ENCODE measurements around the gene KCNK7.

Gene KCNK7

DNA sequence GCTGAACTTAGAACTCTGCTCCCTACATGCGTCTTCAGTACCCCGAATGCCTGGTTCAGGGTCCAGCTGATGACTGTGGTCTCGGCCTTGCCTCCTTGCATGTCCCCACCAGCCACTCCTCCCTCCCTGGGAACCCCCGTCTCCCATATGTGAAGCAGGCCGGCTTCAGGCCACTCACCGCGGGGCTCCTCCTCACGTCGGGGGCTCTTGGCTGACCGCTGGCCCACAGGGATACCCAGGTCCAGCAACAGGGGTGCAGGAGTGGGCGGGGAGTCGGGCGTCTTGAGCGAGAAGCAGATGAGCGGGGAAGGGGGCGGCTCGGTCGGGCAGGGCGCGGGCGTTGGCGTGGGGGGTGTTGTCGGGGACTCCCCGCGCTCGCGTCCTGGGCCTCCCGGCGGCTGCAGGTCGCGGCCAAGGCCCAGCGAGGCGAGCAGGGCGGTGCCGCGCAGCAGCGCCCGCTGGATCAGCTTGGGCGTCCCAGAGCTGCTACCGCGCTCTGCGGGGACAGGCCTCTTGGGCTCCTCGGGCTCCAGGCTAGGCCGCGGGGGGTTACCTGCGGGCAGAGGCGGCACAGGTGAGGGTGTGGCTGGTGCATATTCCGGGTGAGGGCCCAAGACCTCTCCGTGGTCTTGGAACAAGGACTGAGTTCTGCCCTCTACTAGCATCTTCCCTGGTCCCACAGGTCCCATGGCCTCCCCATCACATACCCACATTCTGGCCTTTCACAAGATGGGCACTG is 3.8 kb upstream of the KCNK7 start:
- H3K9me3 ChIP-seq (ENCODE audit: control insufficient read depth in 1 of 2, low read length in 2 of 2), result no peaks in the 10 kb centered on the region
- no peak overlapping the region for H3K4me3 ChIP-seq (ENCODE audit: low read depth in 1 of 2, low read length in 2 of 2)
- peaks cover 9 to 11% of the 10 kb centered on the region in 2 donors for H3K4me1 ChIP-seq (ENCODE audit: control insufficient read depth in 1 of 2, insufficient read depth in 2 of 2, low read length in 2 of 2)
- H3K27me3 ChIP-seq (ENCODE audit: control insufficient read depth in 1 of 2, insufficient read depth in 2 of 2, low read length in 2 of 2), result no peaks in the 10 kb centered on the region
- H3K27ac ChIP-seq (ENCODE audit: low read depth, low read length), result no peak overlapping the region
- H3K9ac ChIP-seq (ENCODE audit: low read depth in 1 of 2, low read length in 2 of 2), result no peak overlapping the region
- H3K36me3 ChIP-seq (ENCODE audit: control insufficient read depth in 1 of 2, insufficient read depth in 2 of 2, low read length in 2 of 2), result peaks cover 24 to 42% of the 10 kb centered on the region in 2 donors

DNA sequence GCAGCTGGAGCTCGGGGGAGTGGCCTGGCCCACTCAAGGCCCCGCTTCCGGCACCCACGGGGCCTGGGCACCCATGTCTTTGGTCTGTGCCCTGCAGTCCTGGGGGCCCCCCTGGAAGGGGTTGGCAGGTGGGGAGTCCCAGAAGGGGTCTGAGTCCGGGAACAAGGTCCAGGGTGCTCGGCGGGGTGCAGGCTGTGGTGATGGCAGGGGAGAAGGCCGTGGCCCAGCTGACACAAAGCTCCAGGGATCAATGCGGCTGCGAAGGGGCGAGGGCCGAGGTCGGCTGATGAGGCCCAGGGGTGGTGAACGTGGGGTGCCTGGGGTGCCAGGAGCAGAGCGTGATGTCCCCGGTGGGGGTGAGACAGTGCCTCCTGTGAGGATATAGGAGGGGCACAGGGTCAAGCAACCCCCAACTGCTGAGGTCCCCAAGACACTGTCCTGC is 2.7 kb upstream of the KCNK7 start:
- peaks cover 24 to 34% of the 10 kb centered on the region in 2 donors for H3K36me3 ChIP-seq (ENCODE audit: control insufficient read depth in 1 of 2, insufficient read depth in 2 of 2, low read length in 2 of 2)

GRCh38 chr11:65596520-65596919 is 920 bp upstream of the KCNK7 start:
- Histone ChIP-seq H3K27ac (ENCODE audit: low read depth, low read length) (no peak overlapping the region), H3K4me3 (ENCODE audit: low read depth in 1 of 2, low read length in 2 of 2) (no peak overlapping the region), H3K4me1 (ENCODE audit: control insufficient read depth in 1 of 2, insufficient read depth in 2 of 2, low read length in 2 of 2) (peaks cover 11 to 12% of the 10 kb centered on the region in 2 donors), H3K9me3 (ENCODE audit: control insufficient read depth in 1 of 2, low read length in 2 of 2) (no peaks in the 10 kb centered on the region), H3K36me3 (ENCODE audit: control insufficient read depth in 1 of 2, insufficient read depth in 2 of 2, low read length in 2 of 2) (peaks cover 24 to 32% of the 10 kb centered on the region in 2 donors), H3K9ac (ENCODE audit: low read depth in 1 of 2, low read length in 2 of 2) (no peak overlapping the region), H3K27me3 (ENCODE audit: control insufficient read depth in 1 of 2, insufficient read depth in 2 of 2, low read length in 2 of 2) (no peaks in the 10 kb centered on the region)

More for the DNA sequence above, 2.7 kb upstream of the KCNK7 start:
- Histone ChIP-seq H3K9ac (ENCODE audit: low read depth in 1 of 2, low read length in 2 of 2) (no peak overlapping the region), H3K9me3 (ENCODE audit: control insufficient read depth in 1 of 2, low read length in 2 of 2) (no peaks in the 10 kb centered on the region), H3K4me1 (ENCODE audit: control insufficient read depth in 1 of 2, insufficient read depth in 2 of 2, low read length in 2 of 2) (peaks cover 9 to 11% of the 10 kb centered on the region in 2 donors), H3K27me3 (ENCODE audit: control insufficient read depth in 1 of 2, insufficient read depth in 2 of 2, low read length in 2 of 2) (no peaks in the 10 kb centered on the region), H3K4me3 (ENCODE audit: low read depth in 1 of 2, low read length in 2 of 2) (no peak overlapping the region), H3K27ac (ENCODE audit: low read depth, low read length) (no peak overlapping the region)

DNA sequence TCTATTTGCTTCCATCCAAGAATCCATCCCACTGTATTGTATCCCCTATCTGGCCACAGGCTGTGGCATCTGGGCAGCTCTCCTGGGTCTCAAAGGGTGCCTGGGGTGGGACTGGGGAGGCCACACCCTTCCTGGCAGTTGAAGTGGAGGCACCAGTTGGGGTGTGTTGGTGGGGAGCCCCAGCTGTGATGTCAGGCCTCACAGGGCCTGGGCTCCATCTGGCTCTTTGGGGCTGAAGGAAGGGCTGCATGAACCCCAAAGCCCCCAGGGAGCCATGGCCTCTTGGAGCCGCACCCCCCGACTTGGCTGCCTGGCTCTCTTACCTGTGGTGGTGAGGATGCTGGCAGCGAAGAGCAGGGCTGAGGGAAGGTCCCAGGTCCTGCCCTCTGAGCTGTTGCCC is 469 bp downstream of the KCNK7 start:
- H3K27me3 ChIP-seq (ENCODE audit: control insufficient read depth in 1 of 2, insufficient read depth in 2 of 2, low read length in 2 of 2), result no peaks in the 10 kb centered on the region
- H3K36me3 ChIP-seq (ENCODE audit: control insufficient read depth in 1 of 2, insufficient read depth in 2 of 2, low read length in 2 of 2), result peaks cover 19 to 35% of the 10 kb centered on the region in 2 donors
- H3K27ac ChIP-seq (ENCODE audit: low read depth, low read length), result no peak overlapping the region
- H3K4me3 ChIP-seq (ENCODE audit: low read depth in 1 of 2, low read length in 2 of 2), result no peak overlapping the region
- H3K4me1 ChIP-seq (ENCODE audit: control insufficient read depth in 1 of 2, insufficient read depth in 2 of 2, low read length in 2 of 2), result peaks cover 11 to 13% of the 10 kb centered on the region in 2 donors
- H3K9ac ChIP-seq (ENCODE audit: low read depth in 1 of 2, low read length in 2 of 2), result no peak overlapping the region
- no peaks in the 10 kb centered on the region for H3K9me3 ChIP-seq (ENCODE audit: control insufficient read depth in 1 of 2, low read length in 2 of 2)

- H3K27ac ChIP-seq (ENCODE audit: low read depth, low read length), result no peak overlapping the region
- H3K4me1 ChIP-seq (ENCODE audit: control insufficient read depth in 1 of 2, insufficient read depth in 2 of 2, low read length in 2 of 2), result peaks cover 11 to 20% of the 10 kb centered on the region in 2 donors
- no peak overlapping the region for H3K9ac ChIP-seq (ENCODE audit: low read depth in 1 of 2, low read length in 2 of 2)
- no peaks in the 10 kb centered on the region for H3K27me3 ChIP-seq (ENCODE audit: control insufficient read depth in 1 of 2, insufficient read depth in 2 of 2, low read length in 2 of 2)
- H3K9me3 ChIP-seq (ENCODE audit: control insufficient read depth in 1 of 2, low read length in 2 of 2), result no peaks in the 10 kb centered on the region
- no peak overlapping the region for H3K4me3 ChIP-seq (ENCODE audit: low read depth in 1 of 2, low read length in 2 of 2)
- peaks cover 19 to 30% of the 10 kb centered on the region in 2 donors for H3K36me3 ChIP-seq (ENCODE audit: control insufficient read depth in 1 of 2, insufficient read depth in 2 of 2, low read length in 2 of 2)
Observed at GRCh38 chr11:65593518-65594414, 1.8 kb downstream of the KCNK7 start.

DNA sequence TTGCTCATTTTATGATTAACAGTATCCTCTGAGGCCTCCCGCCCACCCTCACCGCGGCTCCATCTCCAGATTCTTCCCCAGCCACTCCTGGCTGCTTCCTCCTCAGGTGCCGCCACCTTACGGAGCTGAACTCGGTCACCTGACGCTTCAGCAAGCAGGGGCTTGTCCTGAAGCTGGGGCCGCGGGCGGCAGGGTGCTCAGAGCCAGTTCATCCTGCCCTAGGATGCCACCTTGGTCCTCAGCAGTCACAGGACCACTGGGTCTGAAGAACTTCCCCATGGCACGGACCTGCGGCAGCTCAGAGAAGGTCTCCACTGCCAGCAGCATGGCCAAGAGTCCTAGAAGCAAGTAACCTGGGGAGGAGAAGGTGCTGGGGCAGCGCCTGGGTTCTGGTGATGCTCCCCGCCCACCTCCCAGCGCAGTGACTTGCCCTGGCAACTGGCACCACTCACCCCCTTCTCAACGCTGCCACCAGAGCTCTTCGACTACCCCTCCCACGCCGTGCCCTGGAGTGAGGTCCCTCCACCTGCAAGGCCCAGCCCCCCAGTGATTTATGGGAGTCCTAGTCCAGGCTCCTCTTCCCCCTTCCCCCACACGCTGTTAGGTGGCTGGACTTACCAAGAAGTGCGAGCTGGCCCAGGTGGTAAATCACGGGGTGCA is 2.6 kb downstream of the KCNK7 start:
- H3K9ac ChIP-seq (ENCODE audit: low read depth in 1 of 2, low read length in 2 of 2), result no peak overlapping the region

GRCh38 chr11:65591939-65592857 is 3.4 kb downstream of the KCNK7 start:
- Histone ChIP-seq H3K27ac (ENCODE audit: low read depth, low read length) (no peak overlapping the region), H3K9ac (ENCODE audit: low read depth in 1 of 2, low read length in 2 of 2) (no peak overlapping the region), H3K36me3 (ENCODE audit: control insufficient read depth in 1 of 2, insufficient read depth in 2 of 2, low read length in 2 of 2) (peaks cover 9 to 15% of the 10 kb centered on the region in 2 donors), H3K4me3 (ENCODE audit: low read depth in 1 of 2, low read length in 2 of 2) (peak overlapping the region in 1 of 2 donors; percentile 28), H3K27me3 (ENCODE audit: control insufficient read depth in 1 of 2, insufficient read depth in 2 of 2, low read length in 2 of 2) (no peaks in the 10 kb centered on the region), H3K9me3 (ENCODE audit: control insufficient read depth in 1 of 2, low read length in 2 of 2) (no peaks in the 10 kb centered on the region), H3K4me1 (ENCODE audit: control insufficient read depth in 1 of 2, insufficient read depth in 2 of 2, low read length in 2 of 2) (peaks cover 26 to 35% of the 10 kb centered on the region in 2 donors)

More for the DNA sequence above, 2.6 kb downstream of the KCNK7 start:
- Histone ChIP-seq H3K27me3 (ENCODE audit: control insufficient read depth in 1 of 2, insufficient read depth in 2 of 2, low read length in 2 of 2) (no peaks in the 10 kb centered on the region), H3K27ac (ENCODE audit: low read depth, low read length) (no peak overlapping the region), H3K9me3 (ENCODE audit: control insufficient read depth in 1 of 2, low read length in 2 of 2) (no peaks in the 10 kb centered on the region), H3K4me3 (ENCODE audit: low read depth in 1 of 2, low read length in 2 of 2) (no peak overlapping the region), H3K4me1 (ENCODE audit: control insufficient read depth in 1 of 2, insufficient read depth in 2 of 2, low read length in 2 of 2) (peaks cover 18 to 27% of the 10 kb centered on the region in 2 donors), H3K36me3 (ENCODE audit: control insufficient read depth in 1 of 2, insufficient read depth in 2 of 2, low read length in 2 of 2) (peaks cover 15 to 23% of the 10 kb centered on the region in 2 donors)

- H3K36me3 ChIP-seq (ENCODE audit: control insufficient read depth in 1 of 2, insufficient read depth in 2 of 2, low read length in 2 of 2), result peaks cover 13 to 21% of the 10 kb centered on the region in 2 donors
- peaks cover 20 to 28% of the 10 kb centered on the region in 2 donors for H3K4me1 ChIP-seq (ENCODE audit: control insufficient read depth in 1 of 2, insufficient read depth in 2 of 2, low read length in 2 of 2)
- H3K9me3 ChIP-seq (ENCODE audit: control insufficient read depth in 1 of 2, low read length in 2 of 2), result no peaks in the 10 kb centered on the region
- peak overlapping the region in 1 of 2 donors; percentile 32 for H3K9ac ChIP-seq (ENCODE audit: low read depth in 1 of 2, low read length in 2 of 2)
- H3K27ac ChIP-seq (ENCODE audit: low read depth, low read length), result no peak overlapping the region
- H3K27me3 ChIP-seq (ENCODE audit: control insufficient read depth in 1 of 2, insufficient read depth in 2 of 2, low read length in 2 of 2), result no peaks in the 10 kb centered on the region
- H3K4me3 ChIP-seq (ENCODE audit: low read depth in 1 of 2, low read length in 2 of 2), result no peak overlapping the region
Observed at GRCh38 chr11:65590240-65590738, 5.3 kb downstream of the KCNK7 start.

Data from duodenal mucosa (tissue), 2 donors.